HepG2 (cell line): ENCODE data around the gene CBLN3. TPM values are rescaled to one million over a fixed set of nuclear protein-coding genes. Genes with fewer than 3 reads are reported as not detected.
A peak's percentile ranks its signal among the peaks of the same experiment; 100 is the strongest.

ENCODE experiments used
- EP300 ChIP-seq, 3 experiments: sonication (generic) in 1 of 3; formaldehyde crosslinking in 1 of 3; IDR thresholded peaks; 2 replicates each; pipeline versions ENCODE4 v1.5.1 to v1.6.1; 2011 to 2020; ENCODE audit warnings: low read depth in 2 of 3, low read length in 2 of 3, borderline replicate concordance in 1 of 3, improper control_type of control experiment in 1 of 3, mild to moderate bottlenecking in 1 of 3, missing genetic modification reagents in 1 of 3, moderate library complexity in 1 of 3
- MYPOP ChIP-seq: sonication (generic); formaldehyde crosslinking; IDR thresholded peaks from 2 replicates; pipeline ENCODE4 v1.8.1; 2023; ENCODE audit warnings: mild to moderate bottlenecking, moderate library complexity, missing genetic modification reagents
- PHF20 ChIP-seq: sonication (generic); formaldehyde crosslinking; IDR thresholded peaks from 2 replicates; pipeline ENCODE4 v1.5.0; 2020; ENCODE audit warnings: mild to moderate bottlenecking, missing genetic modification reagents
- POGK ChIP-seq: sonication (generic); formaldehyde crosslinking; conservative IDR thresholded peaks from 2 replicates; pipeline ENCODE4 v1.8.0; 2022; ENCODE audit warnings: mild to moderate bottlenecking, moderate library complexity, missing genetic modification reagents
- TCF12 ChIP-seq, 2 experiments: fragments of 450-650 bp in 1 of 2; sonication (generic) in 1 of 2; formaldehyde crosslinking in 1 of 2; IDR thresholded peaks; 2 replicates each; pipeline versions ENCODE4 v1.6.1 to v1.8.0; 2017 to 2022; ENCODE audit warnings: antibody characterized with exemption in 1 of 2, mild to moderate bottlenecking in 1 of 2, missing genetic modification reagents in 1 of 2, moderate library complexity in 1 of 2
- ZBTB7B ChIP-seq: sonication (generic); formaldehyde crosslinking; IDR thresholded peaks from 2 replicates; pipeline ENCODE4 v1.4.0; 2020; ENCODE audit warnings: missing genetic modification reagents
- ZNF10 ChIP-seq: sonication (generic); formaldehyde crosslinking; IDR thresholded peaks from 2 replicates; pipeline ENCODE4 v1.4.0; 2020; ENCODE audit warnings: mild to moderate bottlenecking, low read depth, missing genetic modification reagents, borderline replicate concordance
- ZNF12 ChIP-seq: sonication (generic); formaldehyde crosslinking; IDR thresholded peaks from 2 replicates; pipeline ENCODE4 v1.5.0; 2020; ENCODE audit warnings: missing genetic modification reagents
- ZNF253 ChIP-seq: sonication (generic); formaldehyde crosslinking; IDR thresholded peaks from 2 replicates; pipeline ENCODE4 v1.8.0; 2022; ENCODE audit warnings: mild to moderate bottlenecking, missing genetic modification reagents, borderline replicate concordance
- ZNF383 ChIP-seq: sonication (generic); formaldehyde crosslinking; IDR thresholded peaks from 2 replicates; pipeline ENCODE4 v1.4.0; 2020; ENCODE audit warnings: missing genetic modification reagents, mild to moderate bottlenecking, borderline replicate concordance
- ZNF468 ChIP-seq: sonication (generic); formaldehyde crosslinking; IDR thresholded peaks from 2 replicates; pipeline ENCODE4 v1.8.0; 2022; ENCODE audit warnings: mild to moderate bottlenecking, moderate library complexity, missing genetic modification reagents
- ZSCAN20 ChIP-seq: sonication (generic); formaldehyde crosslinking; IDR thresholded peaks from 2 replicates; pipeline ENCODE4 v1.4.0; 2020; ENCODE audit warnings: missing genetic modification reagents, mild to moderate bottlenecking, borderline replicate concordance
- polyA plus RNA-seq, 8 experiments: library from polyadenylated mRNA; depleted of rRNA in 3 of 8; stranded (reverse) in 7 of 8; unstranded in 1 of 8; fragments of >200 nt; fragmentation: Illumina TruSeq in 4 of 8; extraction: Trizol in 4 of 8; gene quantifications; 2 replicates each; pipeline versions ENCODE4 v1.2.1 to v1.2.3, GENCODE V29; 2011 to 2016; ENCODE audit warnings: low read depth in 4 of 8, missing spikeins in 1 of 8, mixed read lengths in 1 of 8; ENCODE audit not compliant: insufficient read depth in 1 of 8
- total RNA-seq, 5 experiments: library from RNA; depleted of rRNA; stranded (reverse); fragments of >200 nt; fragmentation: Illumina TruSeq; extraction: Trizol; gene quantifications; 2 replicates each; pipeline ENCODE4 v1.2.3, GENCODE V29; 2016; ENCODE audit warnings: low read depth in 1 of 5
- TF ChIP-seq, protein P1 (sequence below): sonication (generic); formaldehyde crosslinking; IDR thresholded peaks from 2 replicates; pipeline ENCODE4 v1.4.0; 2020; ENCODE audit warnings: missing genetic modification reagents

CBLN3 gene
- total and polyA plus RNA-seq, 2 of the 13 experiments (the other 11 are each of a cell fraction or from before 2014, with no cell fraction given) = 0.66 to 0.98 TPM

DNA sequence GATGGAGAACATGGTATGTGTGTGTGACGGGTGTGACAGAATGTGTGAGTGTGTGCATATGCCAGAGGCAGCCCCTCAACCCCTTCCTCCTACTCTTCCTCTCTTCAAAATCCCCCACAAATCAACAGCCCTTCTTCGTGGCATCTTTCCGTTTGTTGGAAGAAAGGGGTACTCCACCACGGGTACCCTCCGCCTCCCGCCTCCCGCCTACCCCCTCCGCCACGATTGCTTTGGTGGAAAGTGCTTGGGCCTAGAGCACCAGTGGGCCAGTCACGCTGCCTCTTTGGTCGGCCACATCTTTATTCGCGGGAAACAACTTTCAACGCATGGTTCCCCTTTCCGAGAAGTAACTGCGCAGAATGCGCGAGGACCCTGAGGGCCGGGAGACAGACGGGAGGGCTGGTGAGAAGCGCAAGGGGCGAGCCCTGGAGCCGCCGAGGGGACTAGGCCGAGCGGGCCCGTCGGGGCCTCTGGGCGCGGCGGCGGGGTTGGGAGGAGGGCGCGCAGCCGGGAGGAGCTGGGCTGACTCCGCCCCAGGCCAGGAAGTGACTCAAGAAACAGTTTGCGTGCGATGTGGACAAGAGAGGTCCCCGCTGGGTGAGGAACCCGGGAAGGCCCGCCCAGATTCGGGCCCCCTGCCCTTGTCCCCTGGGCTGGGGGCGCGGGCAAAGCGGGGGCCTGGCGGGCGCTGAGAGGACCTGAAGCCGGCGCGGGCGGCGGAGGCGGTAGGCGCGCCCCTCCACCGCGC, at the start of gene CBLN3, which contains the start of gene KHNYN (continued):
- TF ChIP-seq EP300 (IDR thresholded peaks at IDR 0.05; ENCODE audit: low read depth in 2 of 2, low read length in 2 of 2) (peak in 1 of 2 experiments; percentile 68; a peak in 1 of 4 replicates), EP300 (CRISPR knock-in tag; IDR thresholded peaks at IDR 0.05; ENCODE audit: borderline replicate concordance) (peak; percentile 57), ZSCAN20 (CRISPR knock-in tag) (no peak; the same call in 1 of the 2 replicates), ZBTB7B (CRISPR knock-in tag) (peak; percentile 88), PHF20 (no peak), ZNF253 (no peak), MYPOP (CRISPR knock-in tag) (no peak), ZNF383 (no peak), ZNF12 (peak; percentile 82), ZNF10 (0 out of 2 replicates have a peak, but pooled peaks have one; percentile 83), POGK (CRISPR knock-in tag) (peak; percentile 98), TCF12 (IDR thresholded peaks at IDR 0.05) (no peak), TCF12 (CRISPR knock-in tag; IDR thresholded peaks at IDR 0.05) (peak; percentile 89; the same call in 1 of the 2 replicates), ZNF468 (CRISPR knock-in tag) (no peak)
- TF ChIP-seq, protein P1, sequence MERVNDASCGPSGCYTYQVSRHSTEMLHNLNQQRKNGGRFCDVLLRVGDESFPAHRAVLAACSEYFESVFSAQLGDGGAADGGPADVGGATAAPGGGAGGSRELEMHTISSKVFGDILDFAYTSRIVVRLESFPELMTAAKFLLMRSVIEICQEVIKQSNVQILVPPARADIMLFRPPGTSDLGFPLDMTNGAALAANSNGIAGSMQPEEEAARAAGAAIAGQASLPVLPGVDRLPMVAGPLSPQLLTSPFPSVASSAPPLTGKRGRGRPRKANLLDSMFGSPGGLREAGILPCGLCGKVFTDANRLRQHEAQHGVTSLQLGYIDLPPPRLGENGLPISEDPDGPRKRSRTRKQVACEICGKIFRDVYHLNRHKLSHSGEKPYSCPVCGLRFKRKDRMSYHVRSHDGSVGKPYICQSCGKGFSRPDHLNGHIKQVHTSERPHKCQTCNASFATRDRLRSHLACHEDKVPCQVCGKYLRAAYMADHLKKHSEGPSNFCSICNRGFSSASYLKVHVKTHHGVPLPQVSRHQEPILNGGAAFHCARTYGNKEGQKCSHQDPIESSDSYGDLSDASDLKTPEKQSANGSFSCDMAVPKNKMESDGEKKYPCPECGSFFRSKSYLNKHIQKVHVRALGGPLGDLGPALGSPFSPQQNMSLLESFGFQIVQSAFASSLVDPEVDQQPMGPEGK = peak; percentile 78; the same call in 1 of the 2 replicates
